Dermis blood vessel endothelial cell (primary cell): Measurements from ENCODE around the gene FGGY. TPM values are rescaled to one million over a fixed set of nuclear protein-coding genes. Genes with fewer than 3 reads are reported as not detected.
"Not testable (repeated sequence)": the region's sequence is repeated elsewhere in the genome, so short reads cannot be mapped to it uniquely, and the experiment has no call there.

ENCODE experiments used
- DNase-seq: peaks from one replicate; pipeline ENCODE4 v3.0.0; 2010
- total RNA-seq: library from RNA; depleted of rRNA; stranded (reverse); fragments of >200 nt; gene quantifications from 2 replicates; pipeline ENCODE4 v1.2.3, GENCODE V29; 2014

Gene FGGY
- total RNA-seq, 1 donor from 2014 or later: 7.3 TPM

DNA sequence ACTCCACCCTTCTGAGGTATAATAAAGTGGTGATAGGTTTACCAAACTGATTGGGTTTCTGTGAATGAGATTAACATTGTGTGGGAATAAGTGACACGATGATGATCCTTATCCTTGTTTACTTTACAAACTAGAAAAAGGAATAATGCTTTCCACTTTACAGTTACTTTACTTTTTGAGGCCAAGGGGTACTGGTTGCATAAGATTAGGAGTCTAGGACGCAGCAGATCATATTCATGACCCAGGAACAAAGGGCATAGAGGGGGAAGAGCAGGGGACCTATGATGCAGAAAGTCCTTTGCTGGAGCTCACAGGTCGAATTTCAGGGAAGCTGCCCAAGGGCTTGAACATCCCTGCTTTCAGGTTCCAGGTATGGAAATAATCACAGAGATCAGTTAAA lies 20.4 kb downstream of the FGGY start:
- DNase-seq: no peak

DNA sequence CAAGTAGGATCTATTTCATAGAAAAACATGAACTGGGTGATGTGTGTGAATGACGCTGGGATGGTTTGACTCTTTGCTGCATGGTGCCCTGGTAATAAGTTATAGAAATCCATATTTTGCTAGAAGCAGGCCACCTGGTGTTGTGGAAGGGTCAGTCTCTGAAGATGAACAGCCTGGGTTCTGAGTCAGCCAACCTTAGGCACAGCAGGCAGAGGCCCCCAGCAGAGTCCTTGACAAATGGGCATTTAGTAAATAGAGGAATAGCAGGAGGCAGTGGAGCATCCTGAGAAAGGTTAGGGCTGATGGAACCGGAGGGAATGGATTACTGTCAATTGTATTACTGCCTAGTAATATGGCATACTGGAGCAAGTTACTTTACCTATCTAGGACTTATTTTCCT lies 20.9 kb downstream of the FGGY start:
- DNase-seq: no peak

DNA sequence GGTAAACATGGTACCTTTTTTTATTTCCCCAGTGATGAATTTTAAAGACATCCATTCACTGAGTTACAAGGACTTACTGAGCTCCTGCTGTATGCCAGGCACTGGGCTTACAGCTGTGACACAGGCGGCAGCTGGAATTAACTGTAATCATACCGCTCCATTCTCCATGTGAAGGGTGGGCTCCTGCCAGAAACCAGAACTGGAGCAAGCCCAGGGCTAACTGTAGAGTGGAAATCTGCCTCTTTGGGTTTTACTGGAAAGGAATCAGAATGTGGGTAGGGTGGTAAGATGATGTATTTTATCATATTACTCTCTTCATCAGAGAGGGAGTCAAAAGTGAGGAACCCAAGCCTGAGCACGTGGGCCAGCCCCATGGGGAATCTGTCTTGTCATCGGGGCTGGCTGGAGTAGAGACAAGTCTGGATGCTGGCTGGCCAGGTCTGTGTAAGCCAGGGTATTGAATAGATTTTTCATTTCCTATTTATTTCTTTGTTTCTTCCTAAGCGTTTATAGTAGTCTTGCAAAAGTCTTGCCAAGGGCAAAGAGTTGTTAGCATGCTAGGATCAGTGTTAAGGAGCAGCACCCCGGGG lies 21.5 kb downstream of the FGGY start:
- no peak for DNase-seq

DNA sequence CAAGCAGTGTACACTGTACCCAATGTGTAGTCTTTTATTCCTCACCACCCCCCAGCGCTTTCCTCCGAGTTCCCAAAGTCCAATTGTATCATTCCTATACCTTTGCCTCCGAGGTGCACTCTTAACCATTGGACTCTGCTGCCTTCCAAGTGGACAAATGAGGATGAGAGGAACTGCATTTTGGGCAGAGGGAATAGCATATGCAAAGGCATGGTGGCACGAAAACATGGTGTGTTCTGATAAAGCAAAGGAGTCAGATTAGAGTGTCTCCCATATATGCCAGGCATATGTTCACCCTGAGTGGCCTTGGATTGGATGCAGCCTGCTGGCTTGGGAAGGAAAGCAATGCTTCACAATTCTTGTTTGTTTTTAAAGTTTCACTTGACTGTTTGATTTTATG lies 25.5 kb downstream of the FGGY start:
- no peak for DNase-seq

DNA sequence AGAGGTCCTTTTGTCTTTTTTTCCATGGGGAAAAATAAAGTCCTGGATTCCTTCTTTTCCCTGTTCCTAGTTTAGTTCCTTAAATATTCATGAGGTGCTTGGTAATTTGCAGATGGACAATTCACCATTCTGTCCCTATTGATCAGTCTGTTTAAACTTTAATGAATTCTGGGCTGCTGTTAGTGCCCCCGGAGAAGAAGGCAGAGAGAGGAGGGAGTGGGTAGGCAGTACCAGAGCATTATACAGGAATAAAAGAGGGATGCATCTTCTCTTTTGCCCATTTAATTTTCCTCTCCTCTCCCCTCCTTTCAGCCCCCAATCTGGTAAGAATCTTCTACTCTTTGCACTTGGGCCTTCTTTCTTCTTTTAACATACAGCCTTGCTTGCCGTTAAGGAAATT lies 25.9 kb downstream of the FGGY start:
- no peak for DNase-seq

DNA sequence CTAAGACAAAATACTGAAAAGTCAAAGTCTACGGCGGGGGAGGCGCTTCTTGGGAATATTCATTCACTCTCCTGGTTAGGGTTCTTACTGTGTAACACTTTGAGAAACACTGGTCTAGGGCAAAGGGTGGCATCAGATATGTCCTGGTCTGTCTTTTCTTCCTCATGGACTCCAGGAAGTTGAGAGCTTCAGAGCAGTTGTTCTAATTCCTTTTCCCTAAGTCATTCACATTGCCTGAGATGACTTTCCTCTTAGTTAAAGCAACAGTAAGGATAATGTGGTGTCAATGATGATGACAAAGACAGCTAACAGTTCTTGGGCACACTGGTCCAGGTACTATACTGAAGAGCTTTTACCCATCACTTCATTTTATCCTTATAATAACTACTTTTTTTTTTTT lies 27.0 kb downstream of the FGGY start:
- DNase-seq: no peak

DNA sequence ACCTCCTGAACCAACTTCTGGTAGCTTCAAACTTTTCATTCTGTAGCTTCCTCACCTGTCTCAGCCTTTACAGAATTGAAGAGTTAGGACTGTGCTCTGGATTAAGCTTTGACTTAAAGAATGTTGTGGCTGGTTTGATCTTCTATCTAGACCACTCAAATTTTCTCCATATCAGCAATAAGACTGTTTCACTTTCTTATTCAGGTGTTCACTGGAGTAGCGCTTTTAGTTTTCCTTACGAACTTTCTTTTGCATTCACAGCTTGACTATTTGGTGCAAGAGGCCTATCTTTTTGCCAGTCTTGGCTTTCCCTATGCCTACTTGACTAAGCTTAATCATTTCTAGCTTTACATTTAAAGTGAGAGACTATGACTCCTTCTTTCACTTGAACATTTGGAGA lies 31.5 kb downstream of the FGGY start:
- DNase-seq: no peak

DNA sequence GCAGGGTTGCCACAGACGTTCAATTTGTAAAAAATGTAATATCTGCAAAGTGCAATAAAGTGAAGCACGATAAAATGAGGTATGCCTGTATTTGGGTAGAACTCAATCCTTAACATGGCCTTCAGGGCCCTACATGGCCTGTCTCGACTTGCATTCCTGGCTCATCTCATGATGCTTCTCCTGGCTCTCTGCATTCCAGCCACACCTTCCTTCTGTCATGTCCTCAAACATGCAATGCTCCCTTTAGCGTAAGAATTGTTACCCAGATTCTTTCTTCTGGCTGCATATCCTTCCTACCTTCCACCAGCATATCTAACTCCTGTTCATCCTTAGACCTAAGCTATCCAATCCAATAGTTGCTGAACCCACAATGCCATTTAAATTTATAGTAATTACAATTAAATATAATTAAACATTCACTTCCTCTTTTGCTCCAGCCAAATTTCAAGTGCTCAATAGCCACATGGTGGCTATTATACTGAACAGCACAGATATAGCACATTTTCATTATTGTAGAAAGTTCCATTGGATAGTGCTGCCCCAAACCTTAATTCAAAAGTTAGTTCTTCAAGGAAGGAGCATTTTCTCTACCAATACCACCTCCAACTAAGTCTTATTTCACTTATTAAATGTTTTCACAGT lies 32.6 kb downstream of the FGGY start:
- no peak for DNase-seq

DNA sequence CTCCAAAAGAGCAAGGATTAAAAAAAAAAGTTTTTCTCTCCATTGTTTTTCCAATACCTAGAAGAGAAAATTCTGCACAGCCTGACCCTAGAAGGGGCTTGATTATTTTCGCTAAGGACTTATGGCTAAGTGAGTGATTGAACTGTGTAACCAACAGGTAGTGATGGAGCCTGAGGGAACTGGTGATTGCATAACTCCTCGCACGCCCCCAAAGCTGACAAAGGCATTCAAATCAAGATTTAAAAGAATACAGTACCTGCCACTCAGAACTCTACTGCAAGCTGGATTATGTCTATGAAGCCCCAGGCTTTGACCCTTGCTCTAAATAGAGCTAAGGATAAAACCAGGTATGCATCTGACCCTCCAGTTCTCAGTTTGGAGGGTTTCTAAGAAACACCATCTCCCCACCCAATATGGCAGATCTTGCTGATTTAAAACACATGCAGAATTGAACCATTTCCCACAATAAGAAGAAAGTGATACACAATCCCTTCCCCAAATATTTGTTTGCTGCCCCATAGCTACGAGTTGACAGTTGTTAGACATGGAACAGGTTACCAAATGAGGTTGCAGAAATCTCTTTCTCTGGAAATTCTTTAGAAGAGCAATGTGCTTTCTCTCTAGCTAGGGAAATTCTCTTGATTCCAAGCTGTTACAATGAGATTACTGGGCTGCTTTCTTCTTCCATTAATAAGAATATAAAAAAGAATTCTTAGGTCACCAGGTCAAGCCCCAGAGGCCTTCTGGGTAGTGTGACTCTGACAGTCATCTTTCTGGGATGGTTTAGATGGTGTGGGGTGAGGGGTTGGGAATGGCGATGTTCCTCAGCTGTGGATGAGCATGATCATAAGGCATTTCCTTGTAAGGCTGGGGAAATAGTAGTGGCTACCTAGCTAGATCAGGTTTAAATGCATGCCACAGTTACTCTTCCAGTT lies 35.1 kb downstream of the FGGY start:
- DNase-seq: peak; percentile 22

DNA sequence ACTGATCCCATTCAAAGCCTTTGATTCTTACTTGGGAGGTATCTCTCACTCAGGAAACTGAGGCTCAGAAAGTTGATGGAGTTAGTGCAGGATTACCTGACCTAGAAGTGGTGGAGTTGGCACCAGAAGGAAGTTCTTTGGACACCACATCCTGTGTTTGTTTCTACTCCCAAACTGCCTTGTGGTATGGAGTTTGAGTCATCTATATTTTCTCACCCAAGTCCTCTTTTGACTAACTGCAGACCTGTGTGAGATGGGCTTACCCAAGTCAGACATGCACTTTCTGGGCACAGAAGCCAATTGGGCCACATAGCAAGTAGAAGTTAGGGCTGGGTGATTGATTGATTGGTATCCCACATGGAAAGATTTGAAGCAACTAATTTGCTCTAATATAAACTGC lies 36.1 kb downstream of the FGGY start:
- DNase-seq: peak; percentile 81

DNA sequence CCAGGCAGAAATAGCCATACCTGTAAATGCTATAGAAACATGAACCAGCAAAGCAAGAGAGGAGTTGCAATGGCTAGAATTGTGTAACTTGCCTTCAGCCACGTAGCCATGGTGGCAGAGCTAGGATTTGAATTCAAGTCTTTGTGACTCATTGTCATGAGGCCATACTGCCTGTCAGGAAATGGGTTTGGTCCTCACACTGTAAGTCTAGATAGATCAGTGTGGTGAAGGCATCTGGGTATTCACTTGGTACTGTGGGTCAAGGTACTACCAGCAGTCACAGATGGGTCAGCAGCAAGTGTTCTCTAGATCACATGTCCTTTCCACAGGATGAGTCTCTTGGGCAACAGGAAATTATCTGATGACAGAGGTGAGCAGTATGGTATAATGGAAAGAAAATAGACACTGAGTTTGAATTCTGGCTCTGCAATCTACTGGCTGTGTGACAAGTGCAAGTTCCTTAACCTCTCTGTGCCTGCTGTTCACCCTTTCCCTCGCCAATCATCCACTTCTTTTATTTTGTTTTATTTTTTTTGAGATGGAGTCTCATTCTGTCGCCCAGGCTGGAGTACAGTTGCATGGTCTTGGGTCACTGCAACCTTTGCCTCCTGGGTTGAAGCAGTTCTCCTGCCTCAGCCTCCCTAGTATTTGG lies 36.9 kb downstream of the FGGY start:
- DNase-seq: peak; percentile 33

DNA sequence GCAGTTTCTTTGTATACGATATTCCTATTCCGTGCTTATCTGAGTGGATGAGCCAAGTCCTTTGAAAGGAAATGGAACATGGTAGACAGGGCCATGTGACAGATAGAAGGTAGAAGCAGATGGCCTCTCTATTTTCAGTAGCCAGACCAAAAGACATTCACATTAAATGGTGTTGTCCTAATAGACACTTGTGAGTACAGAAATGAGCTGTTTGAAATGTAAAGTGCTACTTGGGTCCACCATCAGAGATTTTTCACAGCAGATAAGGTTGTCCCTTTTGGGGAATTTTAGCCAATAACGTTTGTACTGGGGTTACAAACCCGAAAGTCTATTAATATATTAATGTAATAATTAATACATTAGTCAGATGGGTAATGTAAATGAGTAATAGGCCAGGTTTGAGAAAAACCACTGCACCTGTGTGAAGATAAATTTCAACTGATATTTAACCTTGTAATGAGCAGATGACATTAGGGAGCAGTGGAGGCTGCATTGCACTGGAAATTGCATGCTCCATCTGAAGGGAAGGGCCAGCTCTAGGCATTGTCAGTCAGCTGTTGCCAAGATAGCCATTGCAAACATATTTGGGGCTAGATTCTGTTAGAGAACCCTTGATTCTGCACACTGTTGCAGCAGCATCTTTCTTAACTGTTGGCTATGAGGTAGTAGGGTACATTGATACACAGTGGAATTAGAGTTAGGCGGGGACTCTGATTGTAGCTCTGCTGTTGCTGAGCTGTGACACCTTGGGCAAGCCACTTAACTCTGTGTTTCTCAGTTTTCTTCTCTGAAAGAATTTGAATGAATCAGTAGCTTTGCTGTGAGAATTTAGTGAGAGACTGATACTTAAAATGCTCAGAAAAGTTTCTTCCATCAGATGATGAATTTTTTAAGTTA lies 43.8 kb downstream of the FGGY start:
- no peak for DNase-seq

DNA sequence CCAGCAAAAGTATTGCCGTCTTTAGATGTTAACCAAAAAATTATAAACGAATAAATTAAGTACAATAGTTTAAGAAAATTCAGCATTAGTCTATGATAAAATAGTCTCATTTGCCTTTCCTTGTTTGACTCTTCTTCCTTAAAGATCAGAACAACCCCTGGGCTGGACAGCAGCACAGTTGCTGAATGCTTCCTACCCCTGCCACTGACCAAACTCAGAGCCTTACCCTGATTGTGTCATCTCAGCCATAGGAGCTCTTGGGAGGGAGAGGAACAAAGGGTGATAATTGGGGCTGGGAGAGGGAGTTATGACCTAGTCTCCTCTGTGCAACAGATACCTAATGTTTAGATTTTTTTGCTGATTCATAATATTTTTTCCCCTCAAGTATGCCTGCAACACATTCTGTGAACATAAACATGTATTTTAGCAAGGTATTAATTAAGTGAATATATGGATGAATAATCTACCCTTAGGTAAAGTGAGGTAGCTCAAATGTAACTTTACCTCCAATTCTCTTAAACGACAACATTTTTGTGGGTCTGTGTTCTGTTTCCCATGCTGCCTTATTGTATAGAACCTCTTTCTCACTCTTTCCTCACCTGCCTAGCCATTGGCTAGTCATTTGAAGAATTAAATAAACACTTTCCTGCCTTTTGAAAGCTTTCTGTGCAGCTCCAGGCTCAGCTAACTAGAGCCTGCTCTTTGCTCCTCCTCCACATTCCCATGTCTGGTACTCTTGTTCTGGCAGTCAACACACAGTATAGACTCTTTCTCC lies 46.1 kb downstream of the FGGY start:
- no peak for DNase-seq

DNA sequence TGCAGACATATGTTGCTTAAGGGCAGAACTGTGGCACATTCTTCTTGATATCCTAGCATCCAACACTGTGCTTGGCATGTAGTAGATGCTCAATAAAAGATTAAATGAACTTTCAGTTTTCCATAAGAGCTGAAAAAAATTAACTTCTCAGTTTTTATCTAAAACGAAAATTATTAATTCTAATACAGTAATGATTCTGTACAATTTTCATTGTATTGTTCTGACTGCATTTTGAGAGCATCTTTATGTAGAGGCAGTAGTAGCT lies 46.6 kb downstream of the FGGY start:
- no peak for DNase-seq

DNA sequence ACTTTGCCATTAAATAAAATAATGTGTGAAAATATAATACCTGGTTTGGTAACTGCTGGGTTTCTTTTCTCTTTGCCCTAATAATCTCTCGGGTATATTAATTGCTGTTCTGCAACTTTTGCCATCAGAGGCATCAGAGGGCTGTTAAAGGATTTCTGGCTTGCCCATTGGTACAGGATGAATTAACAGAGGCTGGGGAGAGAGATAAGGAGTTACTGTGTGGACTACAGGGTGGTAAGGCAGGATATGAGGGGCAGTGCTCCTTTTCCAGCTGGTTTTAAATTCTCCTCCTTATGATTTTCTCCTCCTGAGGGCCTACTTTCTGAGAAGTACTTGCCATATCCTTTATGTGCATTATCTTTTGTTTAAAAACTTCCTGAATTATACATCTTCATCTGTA lies 48.3 kb downstream of the FGGY start:
- DNase-seq: peak; percentile 5

DNA sequence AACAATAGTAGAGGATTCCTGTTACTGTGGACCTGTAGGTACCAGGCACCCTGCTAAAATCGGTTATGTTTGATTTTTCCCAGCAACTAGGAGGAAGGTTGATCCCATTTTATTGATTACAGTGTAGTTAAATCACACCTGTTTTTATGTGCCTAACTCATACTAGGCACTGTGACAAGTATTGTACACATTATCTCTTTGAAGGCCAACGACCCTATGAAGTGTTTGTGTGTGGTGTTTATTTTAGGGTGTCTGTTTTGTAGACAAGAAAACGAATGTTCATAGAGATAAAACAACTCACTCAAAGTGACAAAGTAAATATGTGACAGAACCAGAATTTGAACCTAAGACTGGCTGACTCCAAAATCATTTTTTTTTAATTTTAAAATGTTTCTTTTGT lies 49.5 kb downstream of the FGGY start:
- no peak for DNase-seq

DNA sequence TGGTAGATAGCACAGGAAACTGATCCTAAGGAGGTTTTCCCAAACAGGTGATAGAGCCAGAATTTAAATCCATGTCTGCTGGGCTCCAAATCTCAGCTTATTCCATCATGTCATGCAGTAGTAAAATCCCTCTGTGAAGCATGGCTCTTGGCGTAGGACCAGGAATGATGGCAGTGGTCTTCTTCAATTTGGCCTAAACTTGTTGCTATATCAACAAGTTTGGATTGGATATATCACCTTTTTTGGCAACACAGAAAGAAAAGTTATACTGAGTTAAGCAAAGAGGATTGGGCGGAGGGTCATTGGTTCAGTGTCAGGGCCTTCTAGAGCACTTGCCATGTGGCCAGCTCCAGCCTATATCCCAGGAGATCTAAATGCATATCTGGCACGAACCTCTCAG lies 52.2 kb downstream of the FGGY start:
- DNase-seq: no peak

DNA sequence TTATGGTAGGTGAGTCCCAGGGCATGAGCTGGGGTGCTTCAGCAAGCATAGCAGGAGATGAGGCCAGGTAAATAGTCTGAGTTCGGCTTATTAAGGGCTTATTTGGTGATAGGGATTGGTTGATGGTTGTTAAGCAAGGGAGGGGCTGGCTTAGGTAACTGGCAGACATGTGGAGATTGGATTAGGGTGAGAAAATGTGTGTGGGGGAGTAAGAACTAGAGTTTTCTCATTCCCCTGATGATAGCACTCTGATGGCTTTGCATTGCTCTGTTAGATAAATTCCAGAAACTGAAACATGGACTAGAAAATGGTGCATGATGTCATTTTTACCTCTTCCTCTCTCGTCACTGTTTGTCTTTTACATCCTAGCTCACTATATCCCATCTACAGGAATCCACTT lies 53.6 kb downstream of the FGGY start:
- no peak for DNase-seq

DNA sequence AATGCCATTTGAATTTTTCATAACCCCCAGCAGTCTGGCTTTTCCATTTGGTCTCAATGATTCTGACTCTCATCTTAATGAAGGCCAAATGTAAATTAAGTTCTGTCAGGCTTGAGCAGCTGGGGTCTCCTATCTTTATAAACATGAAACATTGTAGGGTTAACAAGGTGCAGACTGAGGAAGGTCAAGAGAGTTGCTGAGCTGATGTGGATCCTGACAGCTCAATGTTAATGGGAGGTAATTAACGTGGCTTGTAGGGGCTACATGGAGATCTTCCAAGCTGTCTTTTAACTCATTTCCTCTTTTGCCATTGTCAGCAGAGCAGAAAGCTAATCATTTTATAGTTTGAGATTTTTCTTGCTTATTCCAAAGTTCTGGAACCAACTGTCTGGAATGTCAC lies 55.2 kb downstream of the FGGY start:
- DNase-seq: no peak

DNA sequence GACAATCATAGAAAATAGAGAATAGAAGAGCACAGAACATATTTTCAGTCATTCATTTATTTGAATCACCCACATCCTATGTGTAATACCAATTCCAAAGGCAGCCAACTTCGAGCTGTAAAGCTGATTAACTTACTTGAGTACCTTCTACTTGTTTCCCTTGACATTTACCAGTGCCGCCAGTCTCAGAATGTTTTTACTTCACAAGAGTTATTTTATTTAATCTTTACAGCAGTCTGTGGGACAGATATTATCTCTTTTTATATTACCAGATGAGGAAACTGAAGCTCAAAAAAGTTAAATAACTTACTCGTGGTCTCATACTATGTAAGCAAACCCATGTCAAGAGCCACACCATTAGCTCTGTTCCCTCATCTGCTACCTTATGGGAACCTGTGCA lies 56.6 kb downstream of the FGGY start:
- DNase-seq: no peak

DNA sequence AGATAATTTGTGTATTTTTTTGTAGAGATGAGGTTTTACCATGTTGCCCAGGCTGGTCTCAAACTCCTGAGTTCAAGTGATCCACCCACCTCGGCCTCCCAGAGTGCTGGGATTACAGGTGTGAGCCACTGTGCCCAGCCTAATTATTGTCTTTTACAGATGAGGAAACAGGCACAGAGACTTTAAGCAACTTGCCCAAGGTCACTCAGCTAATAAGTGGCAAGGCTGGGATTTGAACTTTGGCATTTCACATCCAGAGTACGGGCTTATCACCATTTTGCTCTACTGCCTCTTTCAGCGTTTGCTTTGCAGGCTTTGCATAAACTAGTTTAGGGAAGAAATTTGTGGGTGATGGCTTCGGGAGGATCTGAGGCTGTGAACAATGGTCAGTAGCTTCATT lies 57.3 kb downstream of the FGGY start:
- DNase-seq: not testable (repeated sequence)
